ENCODE measurements around the gene WDR45. TPM values are rescaled to one million over a fixed set of nuclear protein-coding genes. Genes with fewer than 3 reads are reported as not detected.

Gene WDR45
- total and polyA plus RNA-seq, 2 experiments from 2014 or later = 54.6 to 62.3 TPM

DNA sequence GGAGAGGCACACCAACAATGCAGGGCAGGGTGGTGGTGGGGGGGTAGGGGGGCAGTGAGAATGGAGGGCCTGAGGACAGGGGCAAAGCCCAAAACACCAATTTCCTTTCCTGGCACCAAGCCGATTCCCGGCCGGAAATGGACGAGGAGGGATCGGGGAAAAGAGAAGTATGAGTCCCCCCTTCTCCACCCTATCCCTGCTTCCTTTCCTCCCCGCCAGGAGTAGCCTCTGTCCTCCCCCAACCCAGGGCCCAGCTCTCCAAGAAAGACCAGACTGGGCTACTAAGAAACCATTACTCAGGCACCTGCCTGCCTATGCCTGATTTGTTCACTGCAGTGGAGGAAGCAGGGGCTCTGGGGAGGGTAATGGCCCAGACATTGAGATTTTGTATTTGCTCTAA lies 20.5 kb downstream of the WDR45 start:
- TF ChIP-seq, protein P1, sequence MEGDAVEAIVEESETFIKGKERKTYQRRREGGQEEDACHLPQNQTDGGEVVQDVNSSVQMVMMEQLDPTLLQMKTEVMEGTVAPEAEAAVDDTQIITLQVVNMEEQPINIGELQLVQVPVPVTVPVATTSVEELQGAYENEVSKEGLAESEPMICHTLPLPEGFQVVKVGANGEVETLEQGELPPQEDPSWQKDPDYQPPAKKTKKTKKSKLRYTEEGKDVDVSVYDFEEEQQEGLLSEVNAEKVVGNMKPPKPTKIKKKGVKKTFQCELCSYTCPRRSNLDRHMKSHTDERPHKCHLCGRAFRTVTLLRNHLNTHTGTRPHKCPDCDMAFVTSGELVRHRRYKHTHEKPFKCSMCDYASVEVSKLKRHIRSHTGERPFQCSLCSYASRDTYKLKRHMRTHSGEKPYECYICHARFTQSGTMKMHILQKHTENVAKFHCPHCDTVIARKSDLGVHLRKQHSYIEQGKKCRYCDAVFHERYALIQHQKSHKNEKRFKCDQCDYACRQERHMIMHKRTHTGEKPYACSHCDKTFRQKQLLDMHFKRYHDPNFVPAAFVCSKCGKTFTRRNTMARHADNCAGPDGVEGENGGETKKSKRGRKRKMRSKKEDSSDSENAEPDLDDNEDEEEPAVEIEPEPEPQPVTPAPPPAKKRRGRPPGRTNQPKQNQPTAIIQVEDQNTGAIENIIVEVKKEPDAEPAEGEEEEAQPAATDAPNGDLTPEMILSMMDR (IDR thresholded peaks at IDR 0.05; ENCODE audit: low read depth, low read length) = no peak
- H3K27ac ChIP-seq = no peak overlapping the region
- no peaks in the 10 kb centered on the region for H3K4me1 ChIP-seq (ENCODE audit: low read depth)
- H3K27me3 ChIP-seq = no peaks in the 10 kb centered on the region
- DNase-seq (ENCODE audit: low read depth in 1 of 2, low spot score in 1 of 2) = no peak
- H3K9me3 ChIP-seq (ENCODE audit: low read depth) = no peaks in the 10 kb centered on the region
- no peak overlapping the region for H3K4me3 ChIP-seq
- H3K36me3 ChIP-seq = no peaks in the 10 kb centered on the region

DNA sequence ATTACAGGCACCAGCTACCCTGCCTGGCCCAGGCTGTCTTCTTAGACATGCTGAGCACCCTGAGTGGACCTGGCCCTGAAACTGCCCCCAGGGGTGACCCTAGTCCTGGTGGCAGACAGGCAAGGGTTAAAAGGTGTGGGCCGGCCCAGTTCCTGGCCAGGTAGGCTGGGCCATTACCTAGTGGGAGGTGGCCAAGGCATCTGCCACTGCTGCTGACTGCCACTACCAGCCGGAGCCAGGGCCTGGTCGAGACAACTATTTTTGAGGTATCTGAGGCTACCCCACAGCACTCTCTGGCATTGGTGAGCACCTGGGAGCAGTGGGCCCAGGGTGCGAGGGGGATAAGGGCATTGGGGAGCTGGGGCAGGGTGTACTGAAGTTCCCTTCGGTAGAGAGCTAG lies 20.9 kb downstream of the WDR45 start, which contains the start of gene CCDC120:
Gene CCDC120, plus strand, starts transcription at position 206 of the 400 bp plus-strand sequence. CDS start 3,043 bp downstream, outside the sequence.
- no peaks in the 10 kb centered on the region for H3K27me3 ChIP-seq
- no peak within 1 kb of the TSS for H3K4me3 ChIP-seq
- no peak within 1 kb of the TSS for H3K27ac ChIP-seq
- TF ChIP-seq, protein P1 (IDR thresholded peaks at IDR 0.05; ENCODE audit: low read depth, low read length) = no peak
- H3K36me3 ChIP-seq = no peaks in the 10 kb centered on the region
- no peaks in the 10 kb centered on the region for H3K4me1 ChIP-seq (ENCODE audit: low read depth)
- no peak for DNase-seq (ENCODE audit: low read depth in 1 of 2, low spot score in 1 of 2)
- no peaks in the 10 kb centered on the region for H3K9me3 ChIP-seq (ENCODE audit: low read depth)

DNA sequence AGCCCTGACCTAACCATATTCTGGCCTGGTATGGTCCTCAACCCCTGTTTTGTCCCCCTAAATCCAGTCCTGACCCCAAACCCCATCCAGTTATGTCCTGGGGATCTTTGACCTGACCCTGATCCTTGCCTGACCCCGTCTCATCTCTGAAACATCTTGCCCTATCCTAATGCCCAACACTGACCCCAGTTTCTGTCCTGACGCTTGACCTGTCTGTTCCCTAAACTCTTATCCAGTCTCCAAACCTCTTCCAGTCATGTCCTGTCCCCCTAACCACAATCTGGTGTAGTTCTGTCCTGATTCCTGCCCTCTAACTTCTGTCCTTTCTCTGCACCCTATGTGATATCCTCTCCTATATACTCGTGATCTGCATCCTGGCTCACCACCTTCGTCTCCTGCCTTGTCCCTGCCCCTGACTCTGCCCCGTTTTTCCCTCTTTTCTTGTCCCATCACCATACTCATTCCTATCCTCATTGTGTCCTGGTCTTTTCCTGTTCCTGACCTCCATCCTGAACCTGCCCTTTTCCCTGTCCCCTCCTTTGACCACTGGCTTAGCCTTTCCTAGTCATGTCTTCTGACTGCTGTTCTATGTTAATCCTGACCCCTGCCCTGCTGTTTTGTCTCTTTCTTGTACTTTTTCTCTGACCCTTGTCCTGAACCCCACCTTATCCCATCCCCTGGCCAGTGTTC lies 25.5 kb downstream of the WDR45 start:
- no peaks in the 10 kb centered on the region for H3K27me3 ChIP-seq
- peak overlapping the region; percentile 62 for H3K4me3 ChIP-seq
- DNase-seq (ENCODE audit: low read depth in 1 of 2, low spot score in 1 of 2) = no peak
- H3K27ac ChIP-seq = no peak overlapping the region
- H3K9me3 ChIP-seq (ENCODE audit: low read depth) = no peaks in the 10 kb centered on the region
- TF ChIP-seq, protein P1 (IDR thresholded peaks at IDR 0.05; ENCODE audit: low read depth, low read length) = no peak
- no peaks in the 10 kb centered on the region for H3K4me1 ChIP-seq (ENCODE audit: low read depth)
- no peaks in the 10 kb centered on the region for H3K36me3 ChIP-seq

DNA sequence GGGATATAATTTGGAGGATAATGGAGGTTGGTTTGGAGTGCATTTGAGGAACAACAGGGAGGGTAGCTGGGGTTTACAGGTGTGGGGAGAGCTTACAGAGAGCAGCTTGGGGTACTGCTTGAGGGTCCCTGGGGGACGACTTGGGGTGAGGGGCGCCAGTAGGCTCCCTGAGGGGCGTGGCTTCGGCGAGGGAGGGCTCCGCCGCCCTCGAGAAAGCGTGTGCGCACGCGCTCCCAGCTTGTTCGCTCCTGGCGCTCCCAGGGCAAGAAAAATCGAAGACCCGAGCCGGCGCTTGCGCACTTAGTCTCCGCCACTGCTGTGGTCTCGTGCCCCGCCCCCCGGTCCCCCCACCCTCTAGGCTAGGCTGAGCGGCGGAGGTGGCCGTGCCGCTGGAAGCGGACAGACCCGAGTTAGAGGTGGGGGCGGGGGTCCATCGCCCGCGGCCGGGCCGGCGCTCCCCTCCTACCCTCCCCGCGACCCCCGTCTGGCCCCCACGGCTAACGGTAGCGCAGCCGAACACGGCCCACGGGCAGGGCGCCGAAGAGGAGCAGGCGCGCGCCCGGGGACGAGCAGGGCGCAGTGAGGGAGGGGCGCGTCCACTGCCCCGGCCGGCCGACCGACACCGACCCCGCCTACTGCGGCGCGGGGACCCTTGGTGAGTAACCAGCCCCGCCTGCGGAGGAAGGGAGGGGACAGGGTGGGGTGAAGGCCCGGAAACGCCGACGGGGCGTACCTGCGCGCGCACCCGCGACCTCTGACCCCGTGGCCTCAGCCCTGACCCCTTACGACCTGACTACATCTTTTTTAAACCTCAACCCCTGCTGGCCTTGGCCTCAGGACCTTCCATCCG lies 26.2 kb downstream of the WDR45 start:
- H3K9me3 ChIP-seq (ENCODE audit: low read depth) = no peaks in the 10 kb centered on the region
- H3K27ac ChIP-seq = peak overlapping the region; percentile 81
- peak; percentile 64 to 89 for DNase-seq (ENCODE audit: low read depth in 1 of 2, low spot score in 1 of 2)
- H3K27me3 ChIP-seq = no peaks in the 10 kb centered on the region
- TF ChIP-seq, protein P1 (IDR thresholded peaks at IDR 0.05; ENCODE audit: low read depth, low read length) = no peak
- no peaks in the 10 kb centered on the region for H3K36me3 ChIP-seq
- H3K4me1 ChIP-seq (ENCODE audit: low read depth) = no peaks in the 10 kb centered on the region
- peak overlapping the region; percentile 62 for H3K4me3 ChIP-seq

DNA sequence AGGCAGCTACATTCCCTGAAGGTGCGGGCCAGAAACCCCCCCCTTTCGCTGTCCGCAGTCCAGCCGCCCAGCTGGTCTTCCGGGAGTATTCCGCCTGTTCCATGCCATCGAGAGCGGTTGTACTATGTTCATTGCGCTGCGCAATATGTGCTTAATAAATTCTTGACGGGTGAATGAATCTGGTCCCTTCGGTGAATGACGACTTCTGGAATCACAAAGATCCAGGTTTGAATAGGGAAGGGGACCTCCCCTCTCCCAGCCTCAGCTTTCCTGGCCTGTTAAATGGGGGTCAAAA lies 35.8 kb downstream of the WDR45 start:
- Histone ChIP-seq H3K9me3 (ENCODE audit: low read depth) (no peaks in the 10 kb centered on the region), H3K4me3 (no peak overlapping the region), H3K4me1 (ENCODE audit: low read depth) (peaks cover 21% of the 10 kb centered on the region), H3K36me3 (peaks cover 3% of the 10 kb centered on the region), H3K27ac (no peak overlapping the region), H3K27me3 (no peaks in the 10 kb centered on the region)
- no peak for DNase-seq (ENCODE audit: low read depth in 1 of 2, low spot score in 1 of 2)
- TF ChIP-seq, protein P1 (IDR thresholded peaks at IDR 0.05; ENCODE audit: low read depth, low read length) = no peak
